Mesenchymal stem cell (in vitro differentiated cells and primary cell): ENCODE data around the gene SPRY1.

Experiments used
- DNase-seq: peaks from one replicate; pipeline ENCODE4 v3.0.0-alpha.2; 2013
- H2AFZ ChIP-seq: one replicate; pipeline ENCODE4 v1.6.1; 2013; ENCODE audit warnings: low read depth, mild to moderate bottlenecking, control low read depth, inconsistent platforms, low read length, moderate library complexity
- H2AK5ac ChIP-seq: 2 replicates; pipeline ENCODE4 v1.6.1; 2013; ENCODE audit warnings: low read length, moderate library complexity, mild to moderate bottlenecking, inconsistent platforms; ENCODE audit not compliant: severe bottlenecking
- H2BK120ac ChIP-seq: one replicate; pipeline ENCODE4 v1.6.1; 2013; ENCODE audit warnings: low read depth, mild to moderate bottlenecking, inconsistent platforms, low read length, moderate library complexity
- H2BK12ac ChIP-seq, 2 experiments: one replicate each; pipeline ENCODE4 v1.6.1; 2013; ENCODE audit warnings: inconsistent platforms in 2 of 2, low read length in 2 of 2, mild to moderate bottlenecking in 2 of 2, moderate library complexity in 2 of 2, control low read depth in 1 of 2
- H2BK15ac ChIP-seq: one replicate; pipeline ENCODE4 v1.6.1; 2013; ENCODE audit warnings: mild to moderate bottlenecking, low read depth, inconsistent platforms; ENCODE audit not compliant: poor library complexity, severe bottlenecking
- H2BK5ac ChIP-seq: 2 replicates; pipeline ENCODE4 v1.6.1; 2013; ENCODE audit warnings: low read depth, mild to moderate bottlenecking, low read length, control low read depth, inconsistent platforms; ENCODE audit not compliant: poor library complexity, severe bottlenecking
- H3K14ac ChIP-seq, 2 experiments: one replicate each; pipeline ENCODE4 v1.6.1; 2013; ENCODE audit warnings: inconsistent platforms in 2 of 2, low read length in 2 of 2, control low read depth in 1 of 2, mild to moderate bottlenecking in 1 of 2, moderate library complexity in 1 of 2
- H3K18ac ChIP-seq, 2 experiments: one replicate each; pipeline ENCODE4 v1.6.1; 2013; ENCODE audit warnings: inconsistent platforms in 2 of 2, low read length in 2 of 2, control low read depth in 1 of 2, low read depth in 1 of 2, mild to moderate bottlenecking in 1 of 2
- H3K23ac ChIP-seq, 2 experiments: one replicate each; pipeline ENCODE4 v1.6.1; 2013; ENCODE audit warnings: inconsistent platforms in 2 of 2, low read length in 2 of 2, mild to moderate bottlenecking in 2 of 2, moderate library complexity in 2 of 2, control low read depth in 1 of 2
- H3K27ac ChIP-seq: 2 replicates; pipeline ENCODE4 v1.5.1; 2013; ENCODE audit warnings: mild to moderate bottlenecking, moderate library complexity, low read length, control low read depth, inconsistent platforms; ENCODE audit not compliant: poor library complexity, severe bottlenecking
- H3K27me3 ChIP-seq, 2 experiments: 2 replicates each; pipeline versions ENCODE4 v1.6.1 to v1.7.0; 2013; ENCODE audit warnings: low read length in 2 of 2, mild to moderate bottlenecking in 2 of 2, moderate library complexity in 2 of 2, control low read depth in 1 of 2, inconsistent platforms in 1 of 2; ENCODE audit not compliant: control insufficient read depth in 1 of 2, insufficient read depth in 1 of 2
- H3K36me3 ChIP-seq, 2 experiments: 2 replicates each; pipeline versions ENCODE4 v1.6.1 to v1.7.0; 2013; ENCODE audit warnings: low read length in 2 of 2, control low read depth in 1 of 2, inconsistent platforms in 1 of 2, low read depth in 1 of 2, mild to moderate bottlenecking in 1 of 2; ENCODE audit not compliant: insufficient read depth in 2 of 2, control insufficient read depth in 1 of 2
- H3K4ac ChIP-seq, 2 experiments: one replicate each; pipeline ENCODE4 v1.6.1; 2013; ENCODE audit warnings: inconsistent platforms in 2 of 2, low read length in 2 of 2, mild to moderate bottlenecking in 2 of 2, moderate library complexity in 2 of 2, control low read depth in 1 of 2, low read depth in 1 of 2
- H3K4me1 ChIP-seq: 2 replicates; pipeline ENCODE4 v1.6.1; 2013; ENCODE audit warnings: low read depth, low read length, control low read depth; ENCODE audit not compliant: control insufficient read depth, insufficient read depth
- H3K4me2 ChIP-seq: 2 replicates; pipeline ENCODE4 v1.6.1; 2013; ENCODE audit warnings: low read length, mild to moderate bottlenecking, inconsistent platforms; ENCODE audit not compliant: poor library complexity, severe bottlenecking
- H3K4me3 ChIP-seq, 2 experiments: 2 replicates each; pipeline versions ENCODE4 v1.5.1 to v1.7.0; 2013; ENCODE audit warnings: low read length in 2 of 2, mild to moderate bottlenecking in 2 of 2, control low read depth in 1 of 2, low read depth in 1 of 2; ENCODE audit not compliant: insufficient read depth in 1 of 2
- H3K79me1 ChIP-seq: replicated peaks from 2 replicates; pipeline ENCODE4 v1.6.1; 2013; ENCODE audit warnings: mild to moderate bottlenecking, control low read depth, low read length, inconsistent platforms; ENCODE audit not compliant: poor library complexity, severe bottlenecking
- H3K9ac ChIP-seq: 2 replicates; pipeline ENCODE4 v1.7.0; 2013; ENCODE audit warnings: mild to moderate bottlenecking, low read length, moderate library complexity
- H3K9me3 ChIP-seq: 2 replicates; pipeline ENCODE4 v1.7.0; 2013; ENCODE audit warnings: mild to moderate bottlenecking, low read length; ENCODE audit not compliant: control insufficient read depth
- H4K8ac ChIP-seq: one replicate; pipeline ENCODE4 v1.6.1; 2013; ENCODE audit warnings: inconsistent platforms, mild to moderate bottlenecking, low read length, moderate library complexity
- H4K91ac ChIP-seq: one replicate; pipeline ENCODE4 v1.6.1; 2013; ENCODE audit warnings: mild to moderate bottlenecking, low read length, inconsistent platforms
- WGBS: methylation state at CpG from one replicate; pipeline ENCODE4 v1.1.7; 2013; ENCODE audit warnings: mixed read lengths; 5-methylcytosine and 5-hydroxymethylcytosine counted together

SPRY1 gene

GRCh38 chr4:123452616-123453015, 56.0 kb downstream of the SPRY1 start:
- peak overlapping the region; percentile 68 for H3K9ac ChIP-seq
- no peak overlapping the region for H2BK15ac ChIP-seq
- H3K18ac ChIP-seq = no peak overlapping the region
- H3K4me1 ChIP-seq = peaks cover 1% of the 10 kb centered on the region
- H2AK5ac ChIP-seq = no peak overlapping the region
- H3K4me2 ChIP-seq = no peak overlapping the region
- H3K4ac ChIP-seq = no peak overlapping the region
- H3K14ac ChIP-seq = no peak overlapping the region
- peak; percentile 95 for DNase-seq
- H2BK120ac ChIP-seq = no peak overlapping the region
- H2BK5ac ChIP-seq = no peak overlapping the region
- H4K8ac ChIP-seq = no peak overlapping the region
- no peak overlapping the region for H3K23ac ChIP-seq
- no peak overlapping the region for H2BK12ac ChIP-seq
- H3K4me3 ChIP-seq = no peak overlapping the region
- no peak overlapping the region for H4K91ac ChIP-seq
- no peaks in the 10 kb centered on the region for H3K36me3 ChIP-seq
- H3K27ac ChIP-seq = no peak overlapping the region
- H2AFZ ChIP-seq = no peak overlapping the region
- H3K9me3 ChIP-seq = no peaks in the 10 kb centered on the region
- no peaks in the 10 kb centered on the region for H3K79me1 ChIP-seq
- H3K27me3 ChIP-seq = no peaks in the 10 kb centered on the region

GRCh38 chr4:123453061-123453680, 56.6 kb downstream of the SPRY1 start:
- no peaks in the 10 kb centered on the region for H3K79me1 ChIP-seq
- peak overlapping the region in 1 of 2 experiments; percentile 68 for H3K4ac ChIP-seq
- 76% methylated on average over 3 of the region's 3 CpGs for WGBS
- no peak overlapping the region for H4K8ac ChIP-seq
- H3K14ac ChIP-seq = no peak overlapping the region
- H2BK5ac ChIP-seq = no peak overlapping the region
- peak overlapping the region in 1 of 2 experiments; percentile 74 for H2BK12ac ChIP-seq
- H2AFZ ChIP-seq = no peak overlapping the region
- peak overlapping the region in 1 of 2 experiments; percentile 38 for H3K18ac ChIP-seq
- no peaks in the 10 kb centered on the region for H3K27me3 ChIP-seq
- no peak overlapping the region for H3K4me2 ChIP-seq
- peak; percentile 69 for DNase-seq
- H4K91ac ChIP-seq = no peak overlapping the region
- no peak overlapping the region for H3K4me3 ChIP-seq
- H2BK15ac ChIP-seq = peak overlapping the region; percentile 21
- no peak overlapping the region for H2AK5ac ChIP-seq
- H3K9me3 ChIP-seq = no peaks in the 10 kb centered on the region
- peaks cover 1% of the 10 kb centered on the region for H3K4me1 ChIP-seq
- peak overlapping the region; percentile 68 for H3K9ac ChIP-seq
- no peaks in the 10 kb centered on the region for H3K36me3 ChIP-seq
- H3K27ac ChIP-seq = no peak overlapping the region
- no peak overlapping the region for H3K23ac ChIP-seq
- H2BK120ac ChIP-seq = no peak overlapping the region
